ENCODE measurements around the gene MLLT11.

Gene MLLT11, protein sequence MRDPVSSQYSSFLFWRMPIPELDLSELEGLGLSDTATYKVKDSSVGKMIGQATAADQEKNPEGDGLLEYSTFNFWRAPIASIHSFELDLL

DNA sequence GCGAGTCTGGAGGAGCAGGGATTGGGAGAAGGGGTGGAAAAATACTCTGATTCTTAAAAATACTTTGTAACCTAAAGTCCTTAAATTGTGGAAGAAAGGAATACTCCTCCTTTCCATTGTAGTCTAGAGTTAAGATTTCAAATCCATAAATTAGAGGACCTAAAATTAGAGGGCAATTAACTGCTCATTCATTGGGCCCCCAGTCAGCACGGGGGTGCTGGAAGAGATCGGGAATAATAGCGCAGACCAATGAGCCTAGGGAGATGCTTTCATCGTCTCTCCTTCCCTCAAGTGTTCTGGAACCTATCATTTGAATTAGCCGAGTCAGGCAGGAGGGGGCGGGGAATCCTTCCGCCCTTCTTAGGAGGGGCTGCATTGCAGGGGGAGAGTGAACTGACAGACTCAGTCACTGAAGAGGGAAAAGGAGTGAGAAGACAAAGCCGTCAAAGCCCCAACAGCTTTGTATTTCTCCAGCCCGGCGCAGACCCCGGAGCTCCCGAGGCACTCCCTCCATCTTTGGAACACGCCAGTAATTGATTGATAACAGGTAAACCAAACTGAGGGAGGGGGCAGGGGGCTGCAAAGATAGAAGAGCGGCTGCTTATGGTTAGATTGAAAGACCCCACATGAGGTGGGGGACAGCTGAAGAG, at the start of gene MLLT11:
Gene MLLT11 (plus strand): TSS at position 391 of the 650 bp plus-strand sequence. CDS start 6,828 bp downstream, outside the sequence.
- DNase-seq (ENCODE audit: low read depth) = no peak

DNA sequence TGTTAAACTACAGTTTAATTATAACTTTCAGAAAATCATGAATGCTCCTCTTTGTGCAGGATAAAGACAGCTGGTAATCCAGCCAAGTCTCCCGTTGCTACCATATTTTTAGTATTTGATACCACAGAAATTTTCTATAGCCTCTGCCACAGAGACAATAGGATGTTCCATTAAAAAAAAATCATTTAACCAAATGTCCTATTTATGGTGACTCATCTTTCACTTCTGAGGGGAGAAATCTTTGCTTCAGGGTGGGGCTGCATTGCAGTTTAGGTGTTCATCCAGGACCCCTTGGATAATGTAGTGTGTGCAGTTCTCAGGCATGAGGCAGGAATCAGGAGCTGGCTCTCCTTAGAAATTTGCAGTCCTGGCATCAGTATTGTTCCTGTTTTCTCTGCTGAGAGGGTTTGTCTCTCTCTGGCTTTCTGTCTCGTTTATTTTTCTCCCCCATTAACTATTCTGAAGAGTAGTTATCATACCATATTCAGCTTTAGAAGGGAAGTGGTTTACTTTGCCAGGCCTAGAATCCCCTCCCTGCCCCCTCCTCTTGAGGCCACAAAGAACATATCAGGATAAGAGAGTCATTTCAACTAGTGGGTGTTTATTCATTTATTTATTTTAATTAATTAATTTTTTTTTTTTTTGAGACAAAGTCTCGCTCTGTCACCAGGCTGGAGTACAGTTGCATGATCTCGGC, 48.9 kb upstream of the MLLT11 start:
- DNase-seq (ENCODE audit: low read depth) = no peak

DNA sequence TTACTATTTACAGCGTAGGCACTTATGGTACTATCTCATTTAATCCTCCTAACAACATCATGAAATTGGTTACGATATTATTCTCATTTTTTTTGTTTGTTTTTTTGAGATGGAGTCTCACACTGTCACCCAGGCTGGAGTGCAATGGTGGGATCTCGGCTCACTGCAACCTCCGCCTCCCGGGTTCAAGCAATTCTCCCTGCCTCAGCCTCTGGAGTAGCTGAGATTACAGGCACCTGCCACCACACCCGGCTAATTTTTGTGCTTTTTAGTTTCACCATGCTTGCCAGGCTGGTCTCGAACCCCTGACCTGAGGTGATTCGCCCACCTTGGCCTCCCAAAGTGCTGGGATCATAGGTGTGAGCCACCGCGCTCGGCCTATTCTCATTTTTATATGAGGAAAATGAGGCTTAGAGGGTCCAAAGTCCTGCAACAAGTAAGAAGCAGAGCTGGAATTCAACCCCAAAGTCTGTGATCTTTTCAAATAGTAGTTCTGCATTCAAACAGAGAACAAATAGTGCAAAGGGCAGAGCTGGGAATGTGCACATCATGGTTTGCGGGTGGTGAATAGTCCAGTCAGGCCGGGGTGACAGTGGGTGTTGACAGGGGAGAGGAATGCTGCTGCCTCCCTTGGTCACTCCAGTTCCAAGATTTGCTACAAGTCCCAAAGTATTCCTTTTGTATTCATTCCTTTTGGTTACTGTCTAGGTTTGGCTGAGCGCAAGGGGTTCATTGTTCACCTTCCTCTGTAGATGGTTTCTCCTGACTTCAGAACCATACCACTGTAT, 47.3 kb upstream of the MLLT11 start:
- DNase-seq (ENCODE audit: low read depth) = no peak

DNA sequence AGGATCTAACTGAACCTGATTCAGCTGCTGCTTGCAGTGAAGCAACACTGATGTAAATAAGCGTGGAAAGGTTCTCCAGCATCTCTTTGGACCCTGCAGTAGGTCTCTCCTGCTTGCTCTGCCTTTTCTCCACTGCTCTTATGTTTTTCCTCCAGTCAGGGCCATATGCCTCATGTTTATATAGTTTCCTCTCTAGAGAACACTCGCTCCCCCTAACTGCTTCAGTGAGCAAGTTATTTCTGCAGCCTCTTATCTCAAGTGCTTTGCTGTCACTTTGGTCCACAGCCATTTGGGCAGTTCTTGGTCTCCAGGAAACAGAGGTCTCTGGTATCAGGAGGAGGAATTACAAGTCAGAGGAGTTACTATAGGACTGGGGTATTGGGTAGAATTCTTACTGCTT, 46.7 kb upstream of the MLLT11 start:
- DNase-seq (ENCODE audit: low read depth) = no peak

DNA sequence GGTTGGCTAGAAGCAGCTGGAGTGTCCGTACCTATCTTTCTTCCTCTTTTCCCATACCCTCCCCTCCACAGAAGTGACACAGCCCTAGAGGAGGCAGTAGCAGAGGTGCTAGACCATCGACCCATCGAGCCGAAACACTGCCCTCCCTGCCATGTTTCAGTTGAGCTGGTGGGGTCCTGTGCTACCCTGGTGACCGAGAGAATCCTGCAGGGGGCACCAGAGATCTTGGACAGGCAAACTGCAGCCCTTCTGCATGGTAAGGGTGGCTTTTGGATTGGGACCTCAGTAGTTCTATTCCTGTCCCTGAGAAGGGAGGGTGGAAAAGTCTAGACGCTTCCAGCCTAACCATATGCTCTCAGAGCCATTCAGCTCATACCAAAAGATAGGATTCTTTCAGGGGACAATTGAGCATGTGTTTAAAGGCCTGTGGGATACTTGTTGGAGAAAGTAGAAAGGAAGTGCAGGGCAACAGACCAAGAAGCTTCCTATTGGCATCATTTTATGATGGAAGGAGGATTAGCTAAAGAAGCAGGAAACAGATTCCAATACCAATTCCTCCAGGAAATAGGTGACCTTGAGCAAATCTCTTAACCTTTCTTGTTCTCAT, 35.6 kb upstream of the MLLT11 start:
- DNase-seq (ENCODE audit: low read depth) = peak; percentile 68

DNA sequence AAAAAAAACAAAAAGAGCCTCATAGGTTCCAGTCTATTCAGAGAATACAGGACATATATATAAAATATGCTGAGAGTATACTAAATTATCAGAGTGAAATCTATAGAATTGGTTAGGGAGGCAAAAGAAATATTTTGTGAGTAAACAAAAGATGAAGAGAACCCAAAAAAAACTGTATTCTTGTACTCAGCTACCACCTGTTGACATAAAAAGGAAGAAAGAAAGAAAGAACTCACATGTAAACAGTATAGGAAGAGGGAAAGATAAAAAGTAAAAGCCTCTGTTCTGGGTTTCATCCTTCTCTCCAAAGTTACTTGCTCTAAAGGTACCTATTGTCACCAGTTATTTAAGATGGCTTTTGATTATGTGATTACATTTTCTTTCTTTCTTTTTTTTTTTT, 33.7 kb upstream of the MLLT11 start:
- no peak for DNase-seq (ENCODE audit: low read depth)

DNA sequence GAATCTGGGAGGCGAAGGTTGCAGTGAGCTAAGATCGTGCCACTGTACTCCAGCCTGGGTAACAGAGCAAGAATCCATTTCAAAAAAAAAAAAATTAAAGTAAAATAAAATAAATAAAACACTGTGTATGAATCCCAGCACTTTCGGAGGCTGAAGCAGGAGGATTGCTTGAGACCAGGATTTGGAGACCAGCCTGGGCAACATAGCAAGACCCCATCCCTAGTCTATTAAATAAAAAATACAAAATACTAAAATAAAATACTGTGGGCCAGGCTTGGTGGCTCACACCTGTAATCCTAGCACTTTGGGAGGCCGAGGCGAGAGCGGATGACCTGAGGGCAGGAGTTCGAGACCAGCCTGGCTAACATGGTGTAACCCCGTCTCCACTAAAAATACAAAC, 28.0 kb upstream of the MLLT11 start:
- DNase-seq (ENCODE audit: low read depth) = no peak

DNA sequence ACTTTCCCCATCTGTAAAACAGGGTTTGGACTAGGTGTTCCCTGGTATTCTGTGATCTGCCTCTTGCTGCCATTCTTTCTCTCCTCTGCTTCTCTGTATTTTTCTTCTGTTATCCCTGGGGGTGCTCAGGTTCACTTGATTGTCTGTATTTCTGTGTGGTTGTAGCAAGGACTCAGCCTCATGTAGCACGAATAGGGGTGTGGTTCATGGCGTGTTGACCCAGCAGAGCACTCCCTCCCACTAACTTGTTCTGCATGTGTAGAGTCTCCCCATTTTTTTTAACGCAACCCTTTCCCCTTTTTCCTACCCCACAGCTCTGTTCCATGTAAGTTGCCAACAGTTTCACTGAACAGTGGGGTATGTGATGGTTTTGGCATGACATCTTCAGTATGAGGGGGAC, 25.0 kb upstream of the MLLT11 start:
- no peak for DNase-seq (ENCODE audit: low read depth)

DNA sequence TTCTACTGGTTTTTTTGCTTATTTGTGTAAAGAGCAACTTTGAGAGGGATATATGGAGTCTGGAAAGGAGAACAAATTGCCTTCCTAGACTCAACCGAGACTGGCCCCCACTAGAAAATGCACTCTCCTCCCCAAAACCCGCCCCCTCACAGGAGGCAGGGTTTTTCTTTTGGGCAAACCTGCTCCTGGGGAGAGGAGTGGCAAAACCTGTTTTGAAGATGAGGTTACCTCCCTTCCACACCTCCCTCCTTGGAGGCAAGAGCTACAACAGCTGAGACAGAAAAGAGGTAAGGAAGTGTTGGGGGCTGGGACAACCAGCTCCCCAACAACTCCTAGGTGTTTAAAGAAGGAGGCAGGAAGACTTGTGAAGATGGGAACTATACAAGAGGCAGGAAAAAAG, 23.8 kb upstream of the MLLT11 start, which contains the start of gene BNIPL:
Gene BNIPL (plus strand): TSS at position 231 of the 400 bp plus-strand sequence. CDS start 140 bp downstream, at position 371.
- DNase-seq (ENCODE audit: low read depth) = no peak

DNA sequence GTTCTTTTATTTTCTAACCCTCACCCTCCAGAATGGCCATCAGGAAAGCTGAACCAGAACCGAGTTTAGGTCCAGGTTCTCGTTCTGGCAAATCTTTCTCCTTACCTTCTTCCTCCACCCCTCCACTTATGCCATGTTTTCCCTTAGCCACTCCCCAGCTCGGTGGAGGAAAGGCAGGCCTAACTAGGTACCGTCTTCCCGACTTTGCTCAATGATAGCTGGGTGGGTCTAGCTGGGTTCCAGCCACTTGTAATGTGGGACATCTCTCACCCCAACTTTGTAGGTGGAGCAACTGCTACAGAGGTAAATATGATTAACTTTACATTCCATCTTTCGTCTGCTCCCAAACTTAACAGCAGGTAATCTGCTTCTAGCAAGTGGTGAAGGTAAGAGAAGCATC, 23.2 kb upstream of the MLLT11 start:
- no peak for DNase-seq (ENCODE audit: low read depth)

DNA sequence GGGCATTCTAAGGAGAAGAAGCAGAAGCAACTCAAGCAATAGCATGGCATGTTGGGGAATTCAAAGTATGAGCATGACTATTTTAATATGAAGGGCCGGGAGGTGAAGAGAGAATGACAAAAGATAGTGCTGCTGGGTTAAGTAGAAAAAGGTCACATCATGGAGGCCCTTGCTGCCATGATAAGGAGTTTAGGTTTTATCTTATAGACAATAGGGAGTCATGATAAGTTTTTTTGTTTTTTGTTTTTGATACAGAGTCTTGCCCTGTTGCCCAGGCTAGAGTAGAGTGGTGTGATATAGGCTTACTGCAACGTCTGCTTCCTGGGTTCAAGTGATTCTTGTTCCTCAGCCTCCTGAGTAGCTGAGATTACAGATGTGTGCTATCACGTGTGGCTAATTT, 20.7 kb upstream of the MLLT11 start:
- DNase-seq (ENCODE audit: low read depth) = no peak

DNA sequence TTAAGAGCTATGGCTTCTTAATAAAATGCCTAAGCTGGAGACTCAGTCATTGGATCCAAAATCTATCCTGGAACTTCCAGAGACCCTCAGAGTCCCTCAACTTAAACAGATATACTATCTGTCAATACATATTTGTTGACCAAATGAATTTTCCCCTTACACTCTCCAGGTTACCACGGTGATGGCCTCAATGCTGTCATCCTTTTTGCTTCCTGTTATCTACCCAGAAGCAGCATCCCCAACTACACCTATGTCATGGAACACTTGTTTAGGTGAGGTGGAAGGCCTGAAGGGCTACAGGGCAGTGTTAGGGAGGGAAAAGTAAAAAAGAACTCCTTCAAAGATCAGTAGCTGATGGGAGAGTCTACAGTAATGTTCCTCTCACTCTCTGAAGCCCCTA, 17.0 kb upstream of the MLLT11 start:
- DNase-seq (ENCODE audit: low read depth) = no peak

DNA sequence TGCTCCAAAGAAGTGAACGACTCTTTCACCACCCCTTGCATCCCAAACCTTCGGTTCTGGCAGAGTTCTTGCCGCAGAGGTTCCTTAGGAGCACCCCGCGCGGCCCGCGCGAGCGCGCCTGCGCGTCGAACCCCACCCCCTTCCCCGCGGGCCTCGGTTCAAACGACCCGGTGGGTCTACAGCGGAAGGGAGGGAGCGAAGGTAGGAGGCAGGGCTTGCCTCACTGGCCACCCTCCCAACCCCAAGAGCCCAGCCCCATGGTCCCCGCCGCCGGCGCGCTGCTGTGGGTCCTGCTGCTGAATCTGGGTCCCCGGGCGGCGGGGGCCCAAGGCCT, 12.6 kb upstream of the MLLT11 start, which contains the start of gene C1orf56:
Gene C1orf56 (plus strand): TSS at position 161 of the 334 bp plus-strand sequence. CDS start 97 bp downstream, at position 258.
- peak; percentile 45 for DNase-seq (ENCODE audit: low read depth)

DNA sequence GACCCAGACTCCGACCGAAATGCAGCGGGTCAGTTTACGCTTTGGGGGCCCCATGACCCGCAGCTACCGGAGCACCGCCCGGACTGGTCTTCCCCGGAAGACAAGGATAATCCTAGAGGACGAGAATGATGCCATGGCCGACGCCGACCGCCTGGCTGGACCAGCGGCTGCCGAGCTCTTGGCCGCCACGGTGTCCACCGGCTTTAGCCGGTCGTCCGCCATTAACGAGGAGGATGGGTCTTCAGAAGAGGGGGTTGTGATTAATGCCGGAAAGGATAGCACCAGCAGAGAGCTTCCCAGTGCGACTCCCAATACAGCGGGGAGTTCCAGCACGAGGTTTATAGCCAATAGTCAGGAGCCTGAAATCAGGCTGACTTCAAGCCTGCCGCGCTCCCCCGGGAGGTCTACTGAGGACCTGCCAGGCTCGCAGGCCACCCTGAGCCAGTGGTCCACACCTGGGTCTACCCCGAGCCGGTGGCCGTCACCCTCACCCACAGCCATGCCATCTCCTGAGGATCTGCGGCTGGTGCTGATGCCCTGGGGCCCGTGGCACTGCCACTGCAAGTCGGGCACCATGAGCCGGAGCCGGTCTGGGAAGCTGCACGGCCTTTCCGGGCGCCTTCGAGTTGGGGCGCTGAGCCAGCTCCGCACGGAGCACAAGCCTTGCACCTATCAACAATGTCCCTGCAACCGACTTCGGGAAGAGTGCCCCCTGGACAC, 12.1 kb upstream of the MLLT11 start:
- peak; percentile 31 for DNase-seq (ENCODE audit: low read depth)

DNA sequence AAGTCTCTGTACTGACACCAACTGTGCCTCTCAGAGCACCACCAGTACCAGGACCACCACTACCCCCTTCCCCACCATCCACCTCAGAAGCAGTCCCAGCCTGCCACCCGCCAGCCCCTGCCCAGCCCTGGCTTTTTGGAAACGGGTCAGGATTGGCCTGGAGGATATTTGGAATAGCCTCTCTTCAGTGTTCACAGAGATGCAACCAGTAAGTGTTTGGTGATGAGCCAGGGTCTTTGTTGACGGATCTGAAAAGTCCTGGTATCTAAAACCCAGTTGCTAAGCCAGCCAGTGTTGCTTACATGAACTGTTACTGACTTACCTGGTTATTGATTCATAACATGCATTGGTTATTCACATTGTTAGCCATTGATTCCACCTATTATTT, 11.6 kb upstream of the MLLT11 start:
- no peak for DNase-seq (ENCODE audit: low read depth)

DNA sequence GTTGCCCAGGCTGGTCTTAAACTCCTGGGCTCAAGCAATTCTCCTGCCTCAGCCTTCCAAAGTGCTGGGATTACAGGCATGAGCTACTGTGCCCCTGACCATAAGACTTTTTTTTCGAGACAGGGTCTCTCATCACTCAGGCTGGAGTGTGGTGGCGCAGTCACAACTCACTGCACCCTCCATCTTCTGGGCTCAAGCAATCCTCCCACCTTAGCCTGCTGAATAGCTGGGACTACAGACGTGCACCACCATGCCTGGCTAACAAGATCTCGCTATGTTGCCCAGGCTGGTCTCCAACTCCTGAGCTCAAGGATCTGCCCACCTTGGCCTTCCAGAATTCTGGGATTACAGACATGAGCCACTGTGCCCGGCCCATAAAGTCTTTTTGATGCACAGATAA, 10.7 kb upstream of the MLLT11 start:
- DNase-seq (ENCODE audit: low read depth) = no peak

DNA sequence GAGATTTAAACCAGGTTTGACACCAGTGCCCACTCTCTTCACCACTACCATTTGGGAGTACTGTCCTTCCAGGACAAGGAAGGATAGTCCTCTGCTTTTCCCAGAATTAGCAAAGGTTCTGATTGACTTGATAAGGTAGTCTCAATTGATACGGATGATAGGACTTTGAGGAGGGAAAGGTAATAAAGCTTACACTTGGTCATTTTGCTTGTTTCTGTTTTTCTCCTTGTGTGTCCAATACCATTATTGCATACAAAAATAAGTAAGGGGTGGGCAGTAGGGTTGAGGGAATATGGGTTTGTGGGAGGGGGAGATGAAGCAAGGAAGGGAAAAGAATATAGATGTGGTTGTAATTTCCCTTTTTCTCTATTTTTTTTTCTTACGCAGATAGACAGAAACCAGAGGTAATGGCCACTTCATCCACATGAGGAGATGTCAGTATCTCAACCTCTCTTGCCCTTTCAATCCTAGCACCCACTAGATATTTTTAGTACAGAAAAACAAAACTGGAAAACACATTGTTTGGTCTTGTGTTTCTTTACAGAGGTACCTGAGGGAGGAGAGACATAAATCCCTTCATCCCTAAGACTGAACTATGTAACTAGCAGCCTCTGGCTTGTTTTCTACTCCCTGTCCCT, 10.0 kb upstream of the MLLT11 start:
- no peak for DNase-seq (ENCODE audit: low read depth)

DNA sequence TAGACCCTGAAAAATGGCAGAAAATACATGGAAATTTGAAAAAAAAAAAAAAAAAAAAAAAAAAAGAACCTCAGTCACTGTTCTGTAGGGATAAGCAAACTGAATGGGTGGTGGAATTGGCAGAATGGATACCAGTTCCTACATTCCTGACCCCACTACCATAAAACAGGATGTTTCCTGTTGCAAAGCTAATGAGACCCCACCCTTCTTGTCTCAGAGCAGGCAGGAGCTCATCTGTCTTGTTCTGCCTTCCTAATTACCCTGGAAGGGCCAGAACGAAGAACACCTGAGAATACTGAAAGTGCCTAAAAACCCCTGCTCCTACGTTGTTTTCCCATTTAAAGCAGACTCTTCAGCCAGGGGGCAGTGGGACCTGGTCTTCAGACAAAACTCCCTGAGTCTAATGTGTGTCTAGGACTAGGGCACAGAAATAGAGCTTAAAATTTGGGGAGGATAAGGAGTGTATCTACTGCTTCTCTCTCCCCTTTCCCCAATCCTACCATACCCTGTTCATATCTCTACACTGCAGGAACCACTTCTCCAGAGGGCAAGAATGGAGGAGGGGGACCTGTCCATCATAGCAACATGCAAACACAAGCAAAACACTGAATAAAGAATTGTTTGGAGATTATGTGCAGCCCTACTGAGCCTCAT, 8.7 kb upstream of the MLLT11 start:
- no peak for DNase-seq (ENCODE audit: low read depth)

DNA sequence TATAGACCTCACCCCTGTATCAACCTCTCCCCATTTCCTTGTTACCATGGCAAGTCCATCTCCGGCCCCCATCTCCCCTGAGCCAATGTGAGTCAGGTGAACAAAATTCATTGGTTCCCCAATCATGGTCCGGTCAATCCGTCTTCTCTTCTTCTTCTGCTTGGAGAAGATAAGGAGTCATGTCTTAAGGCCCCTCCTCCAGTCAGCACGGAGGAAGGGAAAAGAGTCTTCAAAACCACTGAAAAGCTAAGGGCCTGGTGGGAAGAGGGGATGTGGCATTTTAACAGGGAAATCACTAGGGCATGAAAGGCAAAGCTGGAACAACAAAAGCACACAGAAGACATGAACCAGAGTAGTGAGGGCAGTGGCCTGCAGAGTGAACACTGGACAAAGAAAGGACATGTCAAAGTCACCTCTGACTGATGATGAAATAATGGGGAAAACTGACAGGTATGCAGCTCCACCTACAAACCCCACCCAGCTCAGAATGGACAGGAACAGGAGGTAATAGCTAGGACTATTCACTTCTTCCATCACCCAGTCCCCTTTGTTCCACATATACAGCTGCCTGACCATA, 5.1 kb upstream of the MLLT11 start:
- DNase-seq (ENCODE audit: low read depth) = no peak

DNA sequence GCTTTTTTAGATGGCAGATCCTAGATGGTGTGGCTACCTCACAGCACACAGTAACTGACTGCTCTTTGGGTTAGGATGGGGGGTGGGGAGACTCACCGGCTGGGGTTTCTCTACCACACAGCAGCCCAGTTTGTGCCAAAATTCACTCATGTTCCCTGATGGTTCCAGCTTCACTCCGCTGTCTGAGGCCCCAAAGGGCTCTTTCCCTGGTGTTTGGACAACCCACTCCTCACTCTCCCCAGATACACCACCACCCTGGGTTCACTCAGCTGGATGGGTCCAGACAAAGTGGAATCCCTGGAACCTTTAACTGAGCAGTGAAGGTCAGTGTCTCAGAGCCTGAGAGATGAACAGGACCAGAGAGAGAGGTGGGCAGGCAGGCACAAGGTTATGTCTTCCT, 4.6 kb upstream of the MLLT11 start:
- DNase-seq (ENCODE audit: low read depth) = no peak
